ENCODE measurements around the gene NEDD4L.

- TF ChIP-seq CTCF (IDR thresholded peaks at IDR 0.05), result no peak
- TF ChIP-seq POLR2AphosphoS5 (IDR thresholded peaks at IDR 0.05), result no peak
- no peak for TF ChIP-seq POLR2A (IDR thresholded peaks at IDR 0.05; ENCODE audit: low read depth)
Observed at GRCh38 chr18:58337686-58338085, 293.7 kb downstream of the NEDD4L start.

All from esophagus muscularis mucosa (tissue), 3 donors.